Nephron (organoid): ENCODE data around the gene PCDHGA1.

Experiments
- H3K27ac Mint-ChIP-seq, 3 experiments: 2 replicates each; pipeline ENCODE4 v1.8.0; 2020; ENCODE audit warnings: mixed read lengths in 3 of 3, mild to moderate bottlenecking in 2 of 3, moderate library complexity in 1 of 3
- H3K27me3 Mint-ChIP-seq: 2 replicates; pipeline ENCODE4 v1.8.0; 2021; ENCODE audit warnings: low read depth, mild to moderate bottlenecking, moderate library complexity, mixed read lengths
- H3K36me3 Mint-ChIP-seq: 2 replicates; pipeline ENCODE4 v1.8.0; 2020; ENCODE audit warnings: low read depth, mixed read lengths
- H3K4me1 Mint-ChIP-seq: 2 replicates; pipeline ENCODE4 v1.8.0; 2020; ENCODE audit warnings: mixed read lengths
- H3K4me3 Mint-ChIP-seq, 3 experiments: 2 replicates each; pipeline ENCODE4 v1.8.0; 2020; ENCODE audit warnings: mild to moderate bottlenecking in 3 of 3, mixed read lengths in 3 of 3, moderate library complexity in 2 of 3
- H3K9me3 Mint-ChIP-seq: 2 replicates; pipeline ENCODE4 v1.8.0; 2020; ENCODE audit warnings: mixed read lengths
- TF ChIP-seq, protein P1 (sequence below), 3 experiments: fragments of 200-600 bp; sonication (generic); IDR thresholded peaks; one replicate each; pipeline ENCODE4 v1.5.0; 2021; ENCODE audit warnings: antibody characterized with exemption in 3 of 3; ENCODE audit not compliant: unreplicated experiment in 3 of 3

Gene PCDHGA1

DNA sequence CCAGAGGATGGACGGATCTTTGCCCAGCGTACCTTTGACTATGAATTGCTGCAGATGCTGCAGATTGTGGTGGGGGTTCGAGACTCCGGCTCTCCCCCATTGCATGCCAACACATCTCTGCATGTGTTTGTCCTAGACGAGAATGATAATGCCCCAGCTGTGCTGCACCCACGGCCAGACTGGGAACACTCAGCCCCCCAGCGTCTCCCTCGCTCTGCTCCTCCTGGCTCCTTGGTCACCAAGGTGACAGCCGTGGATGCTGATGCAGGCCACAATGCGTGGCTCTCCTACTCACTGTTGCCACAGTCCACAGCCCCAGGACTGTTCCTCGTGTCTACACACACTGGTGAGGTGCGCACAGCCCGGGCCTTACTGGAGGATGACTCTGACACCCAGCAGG is 160.5 kb downstream of the PCDHGA1 start:
- peaks cover 72% of the 10 kb centered on the region for H3K36me3 Mint-ChIP-seq
- no peak overlapping the region for H3K27ac Mint-ChIP-seq
- TF ChIP-seq, protein P1, sequence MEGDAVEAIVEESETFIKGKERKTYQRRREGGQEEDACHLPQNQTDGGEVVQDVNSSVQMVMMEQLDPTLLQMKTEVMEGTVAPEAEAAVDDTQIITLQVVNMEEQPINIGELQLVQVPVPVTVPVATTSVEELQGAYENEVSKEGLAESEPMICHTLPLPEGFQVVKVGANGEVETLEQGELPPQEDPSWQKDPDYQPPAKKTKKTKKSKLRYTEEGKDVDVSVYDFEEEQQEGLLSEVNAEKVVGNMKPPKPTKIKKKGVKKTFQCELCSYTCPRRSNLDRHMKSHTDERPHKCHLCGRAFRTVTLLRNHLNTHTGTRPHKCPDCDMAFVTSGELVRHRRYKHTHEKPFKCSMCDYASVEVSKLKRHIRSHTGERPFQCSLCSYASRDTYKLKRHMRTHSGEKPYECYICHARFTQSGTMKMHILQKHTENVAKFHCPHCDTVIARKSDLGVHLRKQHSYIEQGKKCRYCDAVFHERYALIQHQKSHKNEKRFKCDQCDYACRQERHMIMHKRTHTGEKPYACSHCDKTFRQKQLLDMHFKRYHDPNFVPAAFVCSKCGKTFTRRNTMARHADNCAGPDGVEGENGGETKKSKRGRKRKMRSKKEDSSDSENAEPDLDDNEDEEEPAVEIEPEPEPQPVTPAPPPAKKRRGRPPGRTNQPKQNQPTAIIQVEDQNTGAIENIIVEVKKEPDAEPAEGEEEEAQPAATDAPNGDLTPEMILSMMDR (IDR thresholded peaks at IDR 0.05; ENCODE audit: unreplicated experiment in 3 of 3) = no peak
- peaks cover 35% of the 10 kb centered on the region for H3K4me1 Mint-ChIP-seq
- no peaks in the 10 kb centered on the region for H3K27me3 Mint-ChIP-seq
- H3K9me3 Mint-ChIP-seq = peaks cover 36% of the 10 kb centered on the region
- no peak overlapping the region for H3K4me3 Mint-ChIP-seq

DNA sequence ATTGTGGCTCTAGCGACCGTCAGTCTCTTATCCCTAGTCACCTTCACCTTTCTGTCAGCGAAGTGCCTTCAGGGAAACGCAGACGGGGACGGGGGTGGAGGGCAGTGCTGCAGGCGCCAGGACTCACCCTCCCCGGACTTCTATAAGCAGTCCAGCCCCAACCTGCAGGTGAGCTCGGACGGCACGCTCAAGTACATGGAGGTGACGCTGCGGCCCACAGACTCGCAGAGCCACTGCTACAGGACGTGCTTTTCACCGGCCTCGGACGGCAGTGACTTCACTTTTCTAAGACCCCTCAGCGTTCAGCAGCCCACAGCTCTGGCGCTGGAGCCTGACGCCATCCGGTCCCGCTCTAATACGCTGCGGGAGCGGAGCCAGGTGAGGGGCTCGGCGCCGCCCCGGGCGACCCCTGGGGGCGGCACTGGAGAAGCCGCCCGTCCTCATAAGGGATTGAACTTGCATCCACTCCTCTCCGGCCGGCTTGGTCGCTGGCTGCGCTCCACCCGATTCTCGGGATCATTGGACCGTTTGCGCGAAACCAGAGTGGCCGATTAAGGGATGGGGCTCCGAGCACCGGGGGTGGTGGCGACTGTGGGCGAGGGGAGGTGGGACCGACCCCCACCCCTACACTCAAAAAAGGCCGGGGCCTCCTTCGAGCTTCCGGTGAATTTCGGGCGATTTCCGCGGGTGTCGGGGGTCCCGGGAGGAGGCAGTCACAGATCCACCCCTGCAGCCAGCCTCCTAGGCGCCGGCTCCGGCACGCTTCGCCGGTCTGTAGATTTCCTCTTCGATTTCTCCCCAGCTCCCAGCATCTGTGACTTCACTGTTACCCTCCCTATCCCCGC is 161.2 kb downstream of the PCDHGA1 start:
- no peaks in the 10 kb centered on the region for H3K27me3 Mint-ChIP-seq
- peaks cover 68% of the 10 kb centered on the region for H3K36me3 Mint-ChIP-seq
- H3K27ac Mint-ChIP-seq = no peak overlapping the region
- peaks cover 32% of the 10 kb centered on the region for H3K9me3 Mint-ChIP-seq
- H3K4me1 Mint-ChIP-seq = peaks cover 43% of the 10 kb centered on the region
- no peak overlapping the region for H3K4me3 Mint-ChIP-seq
- TF ChIP-seq, protein P1 (IDR thresholded peaks at IDR 0.05; ENCODE audit: unreplicated experiment in 3 of 3) = no peak

DNA sequence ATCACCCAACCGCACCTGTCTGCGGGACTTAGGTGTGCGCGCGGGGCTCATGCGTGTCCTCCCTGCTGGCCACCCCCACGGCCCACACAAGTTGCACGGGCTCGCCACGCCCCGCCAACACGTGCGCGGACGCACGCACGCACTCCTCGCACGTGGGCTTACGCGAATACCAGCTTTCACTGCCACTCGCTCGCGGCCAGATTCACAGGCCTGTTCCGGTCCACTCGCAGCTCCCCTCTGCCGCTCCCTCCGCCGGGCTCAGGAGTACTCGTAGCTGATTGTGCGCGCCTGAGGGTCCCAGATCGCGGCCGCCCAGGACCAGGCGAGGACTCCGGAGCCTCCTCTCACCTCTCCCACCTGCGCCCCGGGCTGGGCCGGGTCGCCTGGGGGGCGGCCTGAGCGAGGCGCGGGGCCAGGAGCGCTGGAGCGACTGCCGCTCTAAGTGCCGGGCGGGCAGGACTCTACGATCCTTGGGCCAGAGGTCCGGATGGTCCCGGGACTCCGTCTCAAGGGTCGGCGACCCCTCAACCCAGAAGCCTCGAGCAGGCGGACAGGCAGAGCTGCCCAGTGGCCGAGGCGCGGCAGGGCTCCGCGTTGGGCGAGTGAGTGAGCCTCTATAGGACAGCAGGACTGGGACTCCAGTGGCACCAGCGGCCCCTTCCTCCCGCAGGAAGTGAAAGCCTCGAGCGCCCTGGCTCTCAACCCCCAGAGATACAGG is 162.0 kb downstream of the PCDHGA1 start:
- peak overlapping the region in 1 of 3 experiments; percentile 96 for H3K27ac Mint-ChIP-seq
- H3K9me3 Mint-ChIP-seq = peaks cover 24% of the 10 kb centered on the region
- H3K4me3 Mint-ChIP-seq = no peak overlapping the region
- peaks cover 49% of the 10 kb centered on the region for H3K4me1 Mint-ChIP-seq
- H3K36me3 Mint-ChIP-seq = peaks cover 67% of the 10 kb centered on the region
- H3K27me3 Mint-ChIP-seq = no peaks in the 10 kb centered on the region
- TF ChIP-seq, protein P1 (IDR thresholded peaks at IDR 0.05; ENCODE audit: unreplicated experiment in 3 of 3) = no peak

DNA sequence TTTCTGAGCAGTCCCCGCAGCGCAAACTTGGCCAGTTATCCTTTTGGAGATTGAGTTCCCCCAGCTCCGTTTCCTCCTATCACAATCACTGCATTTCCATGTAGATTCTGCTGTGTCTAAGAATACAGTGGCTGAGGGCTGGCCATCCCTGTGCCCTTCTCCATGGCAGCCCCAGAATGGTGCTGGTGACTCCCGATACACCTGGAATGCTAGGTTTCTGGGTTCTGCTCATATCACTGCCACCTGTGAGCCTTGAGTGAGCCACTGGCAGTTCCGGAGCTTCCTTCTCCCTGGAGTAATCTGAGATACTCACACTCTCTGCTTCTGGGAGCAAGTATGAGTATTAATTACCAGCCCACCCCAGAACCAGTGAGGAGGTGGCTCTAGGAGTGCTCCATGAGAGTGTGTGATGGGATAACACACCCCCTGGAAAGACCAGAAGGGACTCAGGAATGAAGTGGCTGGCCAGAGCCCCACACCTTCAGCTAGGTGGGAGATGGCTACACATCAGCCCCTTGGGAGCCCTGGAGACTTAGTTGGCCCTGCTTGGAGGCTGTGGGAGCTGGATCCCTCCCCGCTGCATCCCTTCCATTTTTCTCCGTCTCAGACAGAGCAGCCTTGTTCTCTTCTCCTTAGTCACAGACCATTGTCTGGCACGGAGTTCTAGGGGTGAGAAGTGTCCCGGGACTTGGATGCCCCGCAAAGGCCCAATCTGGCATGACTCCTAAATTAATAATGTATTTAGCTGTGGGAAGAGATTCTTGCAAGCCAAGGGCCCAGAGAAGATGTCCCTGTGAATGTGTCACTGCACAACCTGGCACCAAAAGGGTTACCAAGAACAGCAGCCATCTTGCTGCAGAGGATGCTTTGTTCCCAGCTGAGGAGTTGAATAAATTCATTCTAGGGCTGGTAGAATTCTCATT is 163.4 kb downstream of the PCDHGA1 start:
- Mint-ChIP-seq H3K4me1 (peaks cover 50% of the 10 kb centered on the region), H3K36me3 (peaks cover 62% of the 10 kb centered on the region), H3K27ac (peak overlapping the region; percentile 96 to 98 (median 96)), H3K9me3 (peaks cover 14% of the 10 kb centered on the region), H3K27me3 (no peaks in the 10 kb centered on the region), H3K4me3 (peak overlapping the region; percentile 67 to 79 (median 77))
- TF ChIP-seq, protein P1 (IDR thresholded peaks at IDR 0.05; ENCODE audit: unreplicated experiment in 3 of 3) = no peak

DNA sequence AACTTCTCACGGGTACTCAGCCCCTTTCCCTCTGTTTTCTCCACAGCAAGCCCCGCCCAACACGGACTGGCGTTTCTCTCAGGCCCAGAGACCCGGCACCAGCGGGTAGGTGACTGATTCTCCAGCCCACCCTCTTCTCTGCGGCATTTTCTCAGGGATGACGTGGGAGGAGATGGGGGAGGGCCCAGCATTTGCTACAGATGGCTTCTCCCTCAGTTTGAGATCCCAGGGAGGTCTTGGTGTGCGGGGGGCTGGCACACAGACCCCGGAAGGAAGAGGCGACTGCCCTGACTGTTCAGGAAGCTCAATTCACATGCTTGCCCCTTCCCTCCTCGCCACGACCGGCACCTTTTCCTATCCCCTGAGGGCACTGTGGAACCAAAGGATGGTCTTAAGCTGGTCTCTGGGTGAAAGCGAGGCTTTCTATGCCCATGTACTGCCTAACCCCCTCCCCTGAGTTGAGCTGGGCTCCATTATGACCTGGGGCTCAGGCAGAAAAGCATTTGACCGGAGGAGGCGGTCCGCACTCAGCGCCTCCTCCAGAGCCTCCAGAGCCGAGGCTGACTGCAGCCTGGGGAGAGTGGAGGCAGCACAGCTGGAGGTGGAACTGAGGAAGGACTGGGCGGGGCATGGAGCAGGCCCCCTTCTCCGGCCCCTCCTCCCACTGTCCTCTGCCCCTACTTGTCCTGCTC is 164.6 kb downstream of the PCDHGA1 start:
- TF ChIP-seq, protein P1 (IDR thresholded peaks at IDR 0.05; ENCODE audit: unreplicated experiment in 3 of 3) = no peak
- Mint-ChIP-seq H3K4me3 (peak overlapping the region; percentile 67 to 79 (median 77)), H3K27ac (peak overlapping the region; percentile 96 to 98 (median 96)), H3K9me3 (peaks cover 7% of the 10 kb centered on the region), H3K36me3 (peaks cover 61% of the 10 kb centered on the region), H3K4me1 (peaks cover 50% of the 10 kb centered on the region), H3K27me3 (no peaks in the 10 kb centered on the region)
